Panc1 (cell line): ENCODE measurements around the gene ALG14.

Experiments
- CTCF ChIP-seq: fragments of 450-650 bp; IDR thresholded peaks from 2 replicates; pipeline ENCODE4 v1.5.1; 2017; ENCODE audit warnings: mild to moderate bottlenecking
- POLR2AphosphoS5 ChIP-seq: IDR thresholded peaks from 2 replicates; pipeline ENCODE4 v1.6.1; 2012; ENCODE audit warnings: mild to moderate bottlenecking, low read depth, low read length, moderate library complexity
- SIN3A ChIP-seq: IDR thresholded peaks from 2 replicates; pipeline ENCODE4 v1.6.1; 2012; ENCODE audit warnings: low read depth, mild to moderate bottlenecking, low read length, moderate library complexity, borderline replicate concordance; ENCODE audit not compliant: insufficient read depth
- TCF7L2 ChIP-seq: IDR thresholded peaks from 2 replicates; pipeline ENCODE4 v1.6.1; 2011; ENCODE audit warnings: mild to moderate bottlenecking, low read depth, low read length, inconsistent platforms
- TF ChIP-seq, protein P1 (sequence below), 2 experiments: IDR thresholded peaks; 2 replicates each; pipeline ENCODE4 v1.6.1; 2011 to 2012; ENCODE audit warnings: low read depth in 2 of 2, control low read depth in 1 of 2, low read length in 1 of 2, mild to moderate bottlenecking in 1 of 2, moderate library complexity in 1 of 2; ENCODE audit not compliant: insufficient read depth in 1 of 2

GRCh38 chr1:94940738-94941137 is 132.0 kb downstream of the ALG14 start:
- TF ChIP-seq CTCF = no peak
- no peak for TF ChIP-seq SIN3A
- no peak for TF ChIP-seq POLR2AphosphoS5
- TF ChIP-seq, protein P1, sequence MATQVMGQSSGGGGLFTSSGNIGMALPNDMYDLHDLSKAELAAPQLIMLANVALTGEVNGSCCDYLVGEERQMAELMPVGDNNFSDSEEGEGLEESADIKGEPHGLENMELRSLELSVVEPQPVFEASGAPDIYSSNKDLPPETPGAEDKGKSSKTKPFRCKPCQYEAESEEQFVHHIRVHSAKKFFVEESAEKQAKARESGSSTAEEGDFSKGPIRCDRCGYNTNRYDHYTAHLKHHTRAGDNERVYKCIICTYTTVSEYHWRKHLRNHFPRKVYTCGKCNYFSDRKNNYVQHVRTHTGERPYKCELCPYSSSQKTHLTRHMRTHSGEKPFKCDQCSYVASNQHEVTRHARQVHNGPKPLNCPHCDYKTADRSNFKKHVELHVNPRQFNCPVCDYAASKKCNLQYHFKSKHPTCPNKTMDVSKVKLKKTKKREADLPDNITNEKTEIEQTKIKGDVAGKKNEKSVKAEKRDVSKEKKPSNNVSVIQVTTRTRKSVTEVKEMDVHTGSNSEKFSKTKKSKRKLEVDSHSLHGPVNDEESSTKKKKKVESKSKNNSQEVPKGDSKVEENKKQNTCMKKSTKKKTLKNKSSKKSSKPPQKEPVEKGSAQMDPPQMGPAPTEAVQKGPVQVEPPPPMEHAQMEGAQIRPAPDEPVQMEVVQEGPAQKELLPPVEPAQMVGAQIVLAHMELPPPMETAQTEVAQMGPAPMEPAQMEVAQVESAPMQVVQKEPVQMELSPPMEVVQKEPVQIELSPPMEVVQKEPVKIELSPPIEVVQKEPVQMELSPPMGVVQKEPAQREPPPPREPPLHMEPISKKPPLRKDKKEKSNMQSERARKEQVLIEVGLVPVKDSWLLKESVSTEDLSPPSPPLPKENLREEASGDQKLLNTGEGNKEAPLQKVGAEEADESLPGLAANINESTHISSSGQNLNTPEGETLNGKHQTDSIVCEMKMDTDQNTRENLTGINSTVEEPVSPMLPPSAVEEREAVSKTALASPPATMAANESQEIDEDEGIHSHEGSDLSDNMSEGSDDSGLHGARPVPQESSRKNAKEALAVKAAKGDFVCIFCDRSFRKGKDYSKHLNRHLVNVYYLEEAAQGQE (IDR thresholded peaks at IDR 0.05; ENCODE audit: insufficient read depth in 1 of 2, low read depth in 2 of 2, low read length in 1 of 2) = no peak
- TF ChIP-seq TCF7L2 = no peak
